Measurements from ENCODE around the gene ADAM12.
A peak's percentile ranks its signal among the peaks of the same experiment; 100 is the strongest.
"Not testable (repeated sequence)": the region's sequence is repeated elsewhere in the genome, so short reads cannot be mapped to it uniquely, and the experiment has no call there.

ADAM12 gene

DNA sequence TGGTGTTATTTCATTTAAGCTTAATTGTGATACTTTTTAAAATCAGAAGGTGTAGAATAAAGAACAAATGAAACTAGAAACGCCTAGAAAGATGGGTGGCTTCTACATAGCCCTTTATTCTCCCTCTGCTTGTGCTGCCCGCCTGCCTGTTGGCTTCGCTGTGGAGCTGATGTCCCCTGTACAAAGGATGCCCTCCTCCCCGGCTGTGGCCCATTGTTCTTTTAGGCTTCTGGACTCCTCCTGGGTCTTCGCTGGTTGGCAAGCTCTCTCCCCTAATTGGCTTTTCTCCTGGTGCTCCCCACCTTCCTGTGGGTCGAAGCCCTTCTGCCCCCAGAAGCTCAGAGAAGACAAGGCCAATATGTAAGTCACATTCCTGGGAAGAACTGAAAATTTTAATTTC lies 393.7 kb downstream of the ADAM12 start:
- no peak for DNase-seq

DNA sequence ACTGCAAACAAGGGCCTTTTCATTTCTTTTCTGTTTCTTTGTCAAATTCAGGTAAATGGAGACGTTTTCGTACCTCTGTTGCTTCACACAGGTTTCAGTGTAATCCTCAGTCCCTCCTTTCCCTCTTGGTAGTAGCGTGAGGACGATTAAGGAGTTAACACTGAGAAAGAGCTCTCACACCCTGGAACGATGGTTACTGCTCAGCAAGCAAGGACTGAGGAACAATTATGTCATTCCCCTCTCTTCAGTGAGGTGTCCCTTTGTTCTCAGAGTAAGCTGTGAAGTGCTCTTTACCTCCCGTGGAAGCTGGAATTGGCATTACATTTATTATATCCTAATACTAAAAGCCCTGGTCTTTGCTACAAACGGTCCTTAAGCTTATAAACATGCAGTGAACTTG lies 396.0 kb downstream of the ADAM12 start:
- DNase-seq, result no peak

DNA sequence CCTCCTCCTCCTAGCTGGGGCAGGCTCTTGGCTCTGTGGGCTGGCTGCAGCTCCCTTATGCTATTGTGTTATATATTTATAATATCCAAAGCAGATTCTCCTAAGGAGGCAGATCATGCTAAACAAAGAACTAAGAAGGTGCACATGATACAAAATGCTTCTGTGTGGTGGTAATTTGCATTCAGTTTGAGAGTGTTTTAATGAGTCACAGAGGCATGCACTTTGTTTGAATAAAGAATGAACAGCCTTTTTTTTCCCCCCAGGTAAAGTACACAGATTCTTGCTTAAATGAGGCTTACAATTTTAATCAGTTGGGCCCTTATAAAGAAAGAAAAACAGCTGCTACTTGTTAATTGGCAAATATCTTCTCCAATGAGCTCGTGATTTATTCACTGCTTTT lies 396.9 kb downstream of the ADAM12 start:
- no peak for DNase-seq

DNA sequence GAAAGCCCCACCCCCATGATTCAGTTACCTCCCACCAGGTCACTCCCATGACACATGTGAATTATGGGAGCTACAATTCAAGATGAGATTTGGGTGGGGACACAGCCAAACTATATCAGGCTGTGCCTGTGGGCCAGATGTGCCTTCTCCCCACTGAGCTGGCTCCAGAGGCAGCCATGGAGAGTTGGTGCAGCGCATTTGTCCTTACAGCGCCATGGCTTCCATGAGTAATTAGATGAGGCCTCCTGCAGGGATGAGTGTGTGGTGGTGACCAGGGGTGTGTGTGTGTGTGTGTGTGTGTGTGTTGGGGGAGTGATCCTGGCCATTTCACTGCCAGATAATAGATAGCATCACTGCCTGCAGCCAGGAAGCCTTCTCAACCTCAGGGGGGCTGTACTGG lies 397.3 kb downstream of the ADAM12 start:
- no peak for DNase-seq

- DNase-seq, result no peak
Observed at GRCh38 chr10:125989791-125990190, 398.5 kb downstream of the ADAM12 start.

DNA sequence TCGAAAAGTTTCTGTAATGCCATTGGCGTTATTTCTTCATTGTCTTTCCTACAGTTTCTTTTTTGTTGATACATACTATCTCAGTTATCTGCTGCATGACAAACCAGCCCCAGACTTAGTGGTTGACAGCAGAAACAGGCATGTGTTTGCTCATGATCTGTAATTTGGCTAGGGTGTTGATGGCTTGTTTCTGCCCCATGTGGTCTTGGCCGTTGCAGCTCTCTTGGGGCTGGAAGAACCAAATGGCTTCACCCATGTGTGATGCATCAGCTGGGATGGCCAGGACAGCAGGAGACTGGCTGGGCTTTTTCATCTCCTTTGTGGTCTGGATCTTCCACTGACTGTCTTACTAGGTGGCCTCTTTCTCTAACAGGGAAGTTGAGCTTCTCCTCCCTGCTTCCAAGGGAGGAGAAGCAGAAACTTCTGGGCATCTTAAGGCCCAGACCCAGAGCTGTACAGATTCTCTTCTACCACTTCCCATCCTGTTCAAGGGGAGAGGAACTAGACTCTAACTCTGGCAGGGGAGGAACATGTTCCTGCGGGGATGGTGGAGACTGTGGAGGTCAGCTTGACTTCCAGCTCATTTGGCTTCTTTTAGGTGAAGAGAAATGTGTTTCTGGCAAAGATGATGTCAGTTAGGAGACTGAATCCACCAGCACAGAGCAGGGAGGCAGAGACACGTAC lies 402.6 kb downstream of the ADAM12 start:
- DNase-seq, result no peak

- DNase-seq, result no peak
Observed at GRCh38 chr10:125984865-125985495, 403.3 kb downstream of the ADAM12 start.

DNA sequence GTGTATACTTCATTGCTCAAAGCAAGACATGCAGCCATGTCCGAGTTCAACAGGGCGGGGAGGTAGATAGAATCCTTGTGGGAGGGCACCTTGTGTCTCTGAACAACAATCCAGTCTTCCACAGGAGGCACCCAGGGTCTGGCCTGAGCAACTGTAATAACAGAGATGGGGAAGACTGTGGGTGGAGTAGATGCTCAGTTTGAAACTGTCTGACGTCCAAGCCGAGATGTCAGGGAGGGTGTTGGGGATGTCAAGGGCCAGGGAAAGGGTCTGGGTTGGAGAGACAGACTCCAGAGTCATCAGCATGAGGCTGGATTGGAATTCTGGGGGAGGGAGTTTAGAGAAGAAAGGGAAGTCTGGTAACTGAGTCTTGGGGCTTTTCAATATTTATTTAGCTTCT lies 403.9 kb downstream of the ADAM12 start:
- no peak for DNase-seq

DNA sequence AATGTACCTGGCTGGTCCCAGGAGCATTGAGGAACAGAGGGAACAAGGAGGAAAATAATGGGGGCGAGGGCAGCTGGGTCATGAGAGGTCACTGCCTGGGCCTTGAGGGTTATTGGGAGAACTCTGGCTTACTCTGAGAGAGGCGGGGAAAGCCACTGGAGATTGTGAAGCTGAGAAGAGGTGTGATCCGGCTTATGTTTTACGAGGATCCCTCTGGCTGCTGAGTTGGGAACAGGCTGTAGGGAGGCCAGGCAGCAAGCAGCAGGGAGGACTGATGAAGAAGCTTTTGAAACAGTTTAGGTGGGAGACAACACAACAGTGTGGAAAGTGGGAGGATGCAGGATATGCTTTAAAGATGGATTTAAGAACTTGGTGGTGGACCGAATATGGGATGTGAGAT lies 404.6 kb downstream of the ADAM12 start:
- DNase-seq, result no peak

- DNase-seq, result no peak
Observed at GRCh38 chr10:125983161-125983560, 405.1 kb downstream of the ADAM12 start.

GRCh38 chr10:125982260-125982948 lies 405.9 kb downstream of the ADAM12 start:
- DNase-seq, result peak; percentile 26

DNA sequence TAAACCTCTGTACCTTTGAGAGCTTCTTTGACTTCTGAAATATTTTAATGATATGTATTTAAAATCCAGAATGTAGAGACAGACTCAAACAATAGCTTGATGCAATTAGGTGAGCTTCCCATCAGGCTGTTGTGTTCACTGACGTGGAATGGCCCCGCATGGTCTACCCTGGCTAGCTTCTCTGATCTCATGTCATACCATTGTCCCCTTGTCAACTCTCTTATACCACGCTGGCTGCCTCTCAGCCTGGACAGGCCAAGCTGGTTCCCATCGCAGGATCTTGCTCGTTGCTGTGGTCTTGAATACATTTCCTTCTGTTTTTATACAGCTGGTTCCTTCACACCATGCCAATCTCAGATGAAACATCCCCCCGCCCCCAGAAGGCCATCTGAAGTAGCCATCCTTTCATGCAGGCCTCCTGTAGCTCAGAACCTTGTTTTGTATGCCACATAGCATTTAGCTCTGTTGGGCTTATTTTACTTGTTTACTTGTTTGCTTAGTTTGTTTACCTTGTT lies 407.7 kb downstream of the ADAM12 start:
- no peak for DNase-seq

- DNase-seq, result no peak
Observed at GRCh38 chr10:125979976-125980375, 408.3 kb downstream of the ADAM12 start.

GRCh38 chr10:125976960-125977605 lies 411.2 kb downstream of the ADAM12 start:
- no peak for DNase-seq

DNA sequence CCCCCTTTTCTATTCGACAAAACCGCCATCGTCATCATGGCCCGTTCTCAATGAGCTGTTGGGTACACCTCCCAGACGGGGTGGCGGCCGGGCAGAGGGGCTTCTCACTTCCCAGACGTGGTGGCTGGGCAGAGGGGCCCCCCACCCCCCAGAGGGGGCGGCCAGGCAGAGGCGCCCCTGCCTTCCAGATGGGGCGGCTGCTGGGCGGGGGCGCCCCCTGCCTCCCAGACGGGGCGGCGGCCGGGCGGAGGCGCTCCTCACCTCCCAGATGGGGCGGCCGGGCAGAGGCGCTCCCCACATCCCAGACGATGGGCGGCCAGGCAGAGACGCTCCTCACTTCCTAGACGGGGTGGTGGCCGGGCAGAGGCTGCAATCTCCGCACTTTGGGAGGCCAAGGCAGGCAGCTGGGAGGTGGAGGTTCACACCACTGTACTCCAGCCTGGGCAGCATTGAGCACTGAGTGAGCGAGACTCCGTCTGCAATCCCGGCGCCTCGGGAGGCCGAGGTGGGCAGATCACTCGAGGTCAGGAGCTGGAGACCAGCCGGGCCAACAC lies 418.1 kb downstream of the ADAM12 start:
- DNase-seq, result not testable (repeated sequence)

GRCh38 chr10:125967533-125967932 lies 420.7 kb downstream of the ADAM12 start:
- DNase-seq, result no peak

DNA sequence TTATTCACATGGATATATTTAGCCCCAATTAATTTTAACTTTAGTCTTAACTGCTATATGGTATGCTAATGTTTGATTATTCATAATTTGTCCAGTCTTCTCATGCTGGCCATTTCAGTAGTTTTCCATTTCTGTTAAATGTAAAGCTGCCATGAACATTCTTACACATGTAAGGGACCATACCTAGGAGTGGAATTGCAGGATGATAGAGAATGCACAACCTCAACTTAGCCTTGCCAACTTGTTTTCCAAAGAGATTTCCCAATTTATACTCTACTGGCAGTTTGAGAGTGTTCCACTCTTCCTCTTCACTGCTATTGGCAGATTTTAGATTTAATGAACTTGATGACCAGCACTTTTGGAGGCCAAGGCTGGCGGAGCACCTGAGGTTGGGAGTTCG lies 423.7 kb downstream of the ADAM12 start:
- DNase-seq, result no peak
